GM23338 (cell line): ENCODE measurements around the gene PRTFDC1. TPM values are rescaled to one million over a fixed set of nuclear protein-coding genes. Genes with fewer than 3 reads are reported as not detected.

Source experiments
- ATAC-seq: fragments of 200-7000 bp; cut with Tn5 transposase; 3 replicates; pipeline ENCODE4 v1.9.1; 2020
- DNase-seq: peaks from one replicate; pipeline ENCODE4 v3.0.0-alpha.2; 2015; ENCODE audit warnings: low spot score
- H2AFZ ChIP-seq: fragments of 200-600 bp; sonication (generic); 2 replicates; pipeline ENCODE4 v1.8.0; 2016; ENCODE audit warnings: antibody characterized with exemption, mild to moderate bottlenecking, moderate library complexity
- H3F3A ChIP-seq: fragments of 200-600 bp; sonication (generic); replicated peaks from 2 replicates; pipeline ENCODE4 v1.8.0; 2017; ENCODE audit warnings: antibody characterized with exemption, mixed run types, low read depth
- H3K27ac ChIP-seq: fragments of 200-600 bp; sonication (generic); 2 replicates; pipeline ENCODE4 v1.6.1; 2016; ENCODE audit warnings: low read depth
- H3K27me3 ChIP-seq: fragments of 200-600 bp; sonication (generic); 2 replicates; pipeline ENCODE4 v1.8.0; 2016; ENCODE audit warnings: mild to moderate bottlenecking, mixed run types, moderate library complexity; ENCODE audit not compliant: insufficient read depth
- H3K36me3 ChIP-seq: fragments of 200-600 bp; sonication (generic); 2 replicates; pipeline ENCODE4 v1.8.0; 2016; ENCODE audit warnings: mild to moderate bottlenecking; ENCODE audit not compliant: insufficient read depth
- H3K4me1 ChIP-seq: fragments of 200-600 bp; sonication (generic); 2 replicates; pipeline ENCODE4 v1.8.0; 2016; ENCODE audit warnings: mild to moderate bottlenecking, moderate library complexity; ENCODE audit not compliant: insufficient read depth
- H3K4me2 ChIP-seq: fragments of 200-600 bp; sonication (generic); 2 replicates; pipeline ENCODE4 v1.7.1; 2017; ENCODE audit warnings: mixed run types
- H3K4me3 ChIP-seq: fragments of 200-600 bp; sonication (generic); 2 replicates; pipeline ENCODE4 v1.6.1; 2016; ENCODE audit warnings: mixed run types
- H3K79me2 ChIP-seq: fragments of 200-600 bp; sonication (generic); replicated peaks from 2 replicates; pipeline ENCODE4 v1.8.0; 2017; ENCODE audit warnings: mild to moderate bottlenecking; ENCODE audit not compliant: insufficient read depth
- H3K9me2 ChIP-seq: fragments of 200-600 bp; sonication (generic); 2 replicates; pipeline ENCODE4 v1.8.0; 2017; ENCODE audit not compliant: insufficient read depth
- H4K20me1 ChIP-seq: fragments of 200-600 bp; sonication (generic); replicated peaks from 2 replicates; pipeline ENCODE4 v1.8.0; 2017; ENCODE audit warnings: mild to moderate bottlenecking; ENCODE audit not compliant: insufficient read depth
- H3K27ac Mint-ChIP-seq: 2 replicates; pipeline ENCODE4 v1.8.0; 2020; ENCODE audit warnings: inconsistent platforms, mild to moderate bottlenecking, moderate library complexity, mixed read lengths
- H3K27me3 Mint-ChIP-seq: 3 replicates; pipeline ENCODE4 v1.8.0; 2022; ENCODE audit warnings: low read depth, mild to moderate bottlenecking, moderate library complexity, mixed read lengths, inconsistent platforms; ENCODE audit not compliant: insufficient read depth, poor library complexity
- H3K36me3 Mint-ChIP-seq: 3 replicates; pipeline ENCODE4 v1.8.0; 2021; ENCODE audit warnings: low read depth, mild to moderate bottlenecking, inconsistent platforms, moderate library complexity, mixed read lengths
- H3K4me1 Mint-ChIP-seq: 3 replicates; pipeline ENCODE4 v1.8.0; 2020; ENCODE audit warnings: mild to moderate bottlenecking, inconsistent platforms, mixed read lengths
- H3K4me3 Mint-ChIP-seq: 3 replicates; pipeline ENCODE4 v1.8.0; 2021; ENCODE audit warnings: moderate library complexity, mild to moderate bottlenecking, inconsistent platforms, mixed read lengths
- H3K9me3 Mint-ChIP-seq: 3 replicates; pipeline ENCODE4 v1.8.0; 2020; ENCODE audit warnings: moderate library complexity, mild to moderate bottlenecking, inconsistent platforms, mixed read lengths
- ETS1 ChIP-seq: IDR thresholded peaks from 2 replicates; pipeline ENCODE4 v1.6.1; 2016; ENCODE audit warnings: antibody characterized with exemption
- EZH2phosphoT487 ChIP-seq: fragments of 200-600 bp; sonication (generic); IDR thresholded peaks from one replicate; pipeline ENCODE4 v1.8.1; 2018; ENCODE audit warnings: antibody characterized with exemption; ENCODE audit not compliant: unreplicated experiment
- JUNB ChIP-seq: IDR thresholded peaks from one replicate; pipeline ENCODE4 v1.6.1; 2016; ENCODE audit warnings: antibody characterized with exemption; ENCODE audit not compliant: unreplicated experiment
- POLR2AphosphoS5 ChIP-seq: IDR thresholded peaks from 2 replicates; pipeline ENCODE4 v1.6.1; 2016; ENCODE audit warnings: antibody characterized with exemption, low read depth
- STAT1 ChIP-seq: IDR thresholded peaks from one replicate; pipeline ENCODE4 v1.6.1; 2016; ENCODE audit warnings: antibody characterized with exemption; ENCODE audit not compliant: unreplicated experiment
- ZNF331 ChIP-seq: fragments of 250-450 bp; sonication (Bioruptor Pico); IDR thresholded peaks from 2 replicates; pipeline ENCODE4 v1.5.0; 2020; ENCODE audit warnings: low read depth, mild to moderate bottlenecking, moderate library complexity
- ZNF462 ChIP-seq: fragments of 250-450 bp; sonication (Bioruptor Pico); IDR thresholded peaks from 2 replicates; pipeline ENCODE4 v1.5.0; 2020; ENCODE audit warnings: mild to moderate bottlenecking, moderate library complexity
- polyA plus RNA-seq: library from polyadenylated mRNA; unstranded; fragments of >200 nt; fragmentation: Nextera tagmentation; extraction: Ambion mirVana; gene quantifications from 2 replicates; pipeline ENCODE4 v1.2.1, GENCODE V29; 2016
- total RNA-seq: library from RNA; depleted of rRNA; stranded (reverse); fragments of >200 nt; shearing (Covaris generic); gene quantifications from 2 replicates; pipeline ENCODE4 v1.2.3, GENCODE V29; 2014
- TF ChIP-seq, protein P1 (sequence below), 2 experiments: fragments of 200-600 bp in 1 of 2; sonication (generic) in 1 of 2; conservative IDR thresholded peaks; 2 replicates each; pipeline versions ENCODE4 v1.5.1 to v1.6.1; 2016 to 2017; ENCODE audit warnings: antibody characterized with exemption in 2 of 2, low read depth in 2 of 2, mild to moderate bottlenecking in 2 of 2, moderate library complexity in 1 of 2
- TF ChIP-seq, protein P2 (sequence below): IDR thresholded peaks from one replicate; pipeline ENCODE4 v1.6.1; 2018; ENCODE audit warnings: antibody characterized with exemption; ENCODE audit not compliant: unreplicated experiment

Gene PRTFDC1
- total and polyA plus RNA-seq, 2 experiments from 2014 or later: 7.9 to 9.1 TPM

DNA sequence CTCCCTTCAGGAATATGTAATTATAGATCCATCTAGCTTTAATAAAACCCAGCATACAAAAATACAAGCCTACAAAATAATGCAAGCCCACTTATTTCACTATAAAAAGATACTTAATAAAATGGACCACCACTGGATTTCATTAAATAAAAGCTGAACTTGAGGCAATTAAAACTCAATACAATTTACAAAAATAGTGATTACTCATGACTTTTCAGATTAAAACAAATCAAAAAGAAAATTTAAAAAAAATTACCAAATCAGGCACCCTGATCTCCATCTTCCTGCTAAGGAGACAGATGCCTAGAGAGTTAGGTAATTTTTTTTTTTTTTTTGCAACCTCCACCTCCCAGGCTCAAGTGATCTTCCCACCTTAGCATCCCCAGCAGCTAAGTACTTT, 41.8 kb downstream of the PRTFDC1 start (continued):
- TF ChIP-seq ETS1: no peak
- TF ChIP-seq, protein P1, sequence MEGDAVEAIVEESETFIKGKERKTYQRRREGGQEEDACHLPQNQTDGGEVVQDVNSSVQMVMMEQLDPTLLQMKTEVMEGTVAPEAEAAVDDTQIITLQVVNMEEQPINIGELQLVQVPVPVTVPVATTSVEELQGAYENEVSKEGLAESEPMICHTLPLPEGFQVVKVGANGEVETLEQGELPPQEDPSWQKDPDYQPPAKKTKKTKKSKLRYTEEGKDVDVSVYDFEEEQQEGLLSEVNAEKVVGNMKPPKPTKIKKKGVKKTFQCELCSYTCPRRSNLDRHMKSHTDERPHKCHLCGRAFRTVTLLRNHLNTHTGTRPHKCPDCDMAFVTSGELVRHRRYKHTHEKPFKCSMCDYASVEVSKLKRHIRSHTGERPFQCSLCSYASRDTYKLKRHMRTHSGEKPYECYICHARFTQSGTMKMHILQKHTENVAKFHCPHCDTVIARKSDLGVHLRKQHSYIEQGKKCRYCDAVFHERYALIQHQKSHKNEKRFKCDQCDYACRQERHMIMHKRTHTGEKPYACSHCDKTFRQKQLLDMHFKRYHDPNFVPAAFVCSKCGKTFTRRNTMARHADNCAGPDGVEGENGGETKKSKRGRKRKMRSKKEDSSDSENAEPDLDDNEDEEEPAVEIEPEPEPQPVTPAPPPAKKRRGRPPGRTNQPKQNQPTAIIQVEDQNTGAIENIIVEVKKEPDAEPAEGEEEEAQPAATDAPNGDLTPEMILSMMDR (conservative IDR thresholded peaks at IDR 0.05; ENCODE audit: low read depth in 2 of 2): no peak

GRCh38 chr10:24908793-24909423, 43.5 kb downstream of the PRTFDC1 start:
- H3F3A ChIP-seq: no peaks in the 10 kb centered on the region
- ATAC-seq (no peak), DNase-seq (no peak)
- no peaks in the 10 kb centered on the region for H3K79me2 ChIP-seq
- no peaks in the 10 kb centered on the region for H3K36me3 Mint-ChIP-seq
- H3K27me3 Mint-ChIP-seq: no peaks in the 10 kb centered on the region
- H3K9me2 ChIP-seq: no peaks in the 10 kb centered on the region
- H3K4me2 ChIP-seq: no peak overlapping the region
- no peak overlapping the region; the same call in 1 of the 2 replicates for H3K27ac Mint-ChIP-seq
- no peak overlapping the region for H3K27ac ChIP-seq
- H3K4me3 ChIP-seq: no peak overlapping the region
- H3K4me3 Mint-ChIP-seq: no peak overlapping the region
- H2AFZ ChIP-seq: no peak overlapping the region
- H3K36me3 ChIP-seq: no peaks in the 10 kb centered on the region
- no peaks in the 10 kb centered on the region for H3K4me1 Mint-ChIP-seq
- H3K4me1 ChIP-seq: no peaks in the 10 kb centered on the region
- H3K9me3 Mint-ChIP-seq: no peaks in the 10 kb centered on the region
- no peaks in the 10 kb centered on the region for H4K20me1 ChIP-seq
- H3K27me3 ChIP-seq: no peaks in the 10 kb centered on the region
- TF ChIP-seq EZH2phosphoT487 (no peak), ZNF331 (CRISPR knock-in tag) (no peak), JUNB (no peak), STAT1 (no peak), POLR2AphosphoS5 (no peak), ZNF462 (CRISPR knock-in tag) (no peak)
- TF ChIP-seq, protein P1 (conservative IDR thresholded peaks at IDR 0.05; ENCODE audit: low read depth in 2 of 2): no peak
- TF ChIP-seq, protein P2, sequence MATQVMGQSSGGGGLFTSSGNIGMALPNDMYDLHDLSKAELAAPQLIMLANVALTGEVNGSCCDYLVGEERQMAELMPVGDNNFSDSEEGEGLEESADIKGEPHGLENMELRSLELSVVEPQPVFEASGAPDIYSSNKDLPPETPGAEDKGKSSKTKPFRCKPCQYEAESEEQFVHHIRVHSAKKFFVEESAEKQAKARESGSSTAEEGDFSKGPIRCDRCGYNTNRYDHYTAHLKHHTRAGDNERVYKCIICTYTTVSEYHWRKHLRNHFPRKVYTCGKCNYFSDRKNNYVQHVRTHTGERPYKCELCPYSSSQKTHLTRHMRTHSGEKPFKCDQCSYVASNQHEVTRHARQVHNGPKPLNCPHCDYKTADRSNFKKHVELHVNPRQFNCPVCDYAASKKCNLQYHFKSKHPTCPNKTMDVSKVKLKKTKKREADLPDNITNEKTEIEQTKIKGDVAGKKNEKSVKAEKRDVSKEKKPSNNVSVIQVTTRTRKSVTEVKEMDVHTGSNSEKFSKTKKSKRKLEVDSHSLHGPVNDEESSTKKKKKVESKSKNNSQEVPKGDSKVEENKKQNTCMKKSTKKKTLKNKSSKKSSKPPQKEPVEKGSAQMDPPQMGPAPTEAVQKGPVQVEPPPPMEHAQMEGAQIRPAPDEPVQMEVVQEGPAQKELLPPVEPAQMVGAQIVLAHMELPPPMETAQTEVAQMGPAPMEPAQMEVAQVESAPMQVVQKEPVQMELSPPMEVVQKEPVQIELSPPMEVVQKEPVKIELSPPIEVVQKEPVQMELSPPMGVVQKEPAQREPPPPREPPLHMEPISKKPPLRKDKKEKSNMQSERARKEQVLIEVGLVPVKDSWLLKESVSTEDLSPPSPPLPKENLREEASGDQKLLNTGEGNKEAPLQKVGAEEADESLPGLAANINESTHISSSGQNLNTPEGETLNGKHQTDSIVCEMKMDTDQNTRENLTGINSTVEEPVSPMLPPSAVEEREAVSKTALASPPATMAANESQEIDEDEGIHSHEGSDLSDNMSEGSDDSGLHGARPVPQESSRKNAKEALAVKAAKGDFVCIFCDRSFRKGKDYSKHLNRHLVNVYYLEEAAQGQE: no peak
